A549 (cell line): ENCODE results near the gene BCR. TPM values are rescaled to one million over a fixed set of nuclear protein-coding genes. Genes with fewer than 3 reads are reported as not detected.

Source experiments
- ATAC-seq, 2 experiments: fragments of 200-7000 bp in 1 of 2; fragments of >200 bp in 1 of 2; cut with Nextera tagmentation in 1 of 2; cut with Tn5 transposase in 1 of 2; 3 replicates each; pipeline versions ENCODE4 v1.8.0 to v1.9.1; 2018 to 2020; ENCODE audit warnings: mild to moderate bottlenecking in 1 of 2, moderate library complexity in 1 of 2
- CTCF ChIA-PET: fragments of 300-600 bp; sonication (Branson Sonifier 250); formaldehyde crosslinking; extraction: SDS; loops from one replicate; lab custom pipeline; 2021; ENCODE audit warnings: antibody characterized with exemption, inconsistent platforms; lab: Yijun Ruan, JAX
- POLR2A ChIA-PET: fragments of 350-600 bp; formaldehyde crosslinking; extraction: SDS; loops from one replicate; lab custom pipeline; 2021; ENCODE audit warnings: antibody characterized with exemption, inconsistent platforms; lab: Yijun Ruan, JAX
- DNase-seq, 2 experiments: peaks; one replicate each; pipeline versions ENCODE4 v3.0.0 to v3.0.0-alpha.2; 2011 to 2016; ENCODE audit warnings: low read depth in 1 of 2, low spot score in 1 of 2
- FAIRE-seq: peaks from 2 replicates; lab custom pipeline; 2011; peaks lifted over from hg19 to GRCh38; lab: Jason Lieb, UNC
- H3K27ac ChIP-seq, 2 experiments: fragments of >200 bp; sonication (Bioruptor Twin); formaldehyde crosslinking; 3 replicates each; pipeline ENCODE4 v1.5.1; 2016 to 2017
- H3K4me1 ChIP-seq: fragments of >200 bp; sonication (Bioruptor Twin); formaldehyde crosslinking; 3 replicates; pipeline ENCODE4 v1.6.1; 2016
- H3K4me2 ChIP-seq: fragments of >200 bp; sonication (Bioruptor Twin); formaldehyde crosslinking; 3 replicates; pipeline ENCODE4 v1.6.1; 2016
- H3K4me3 ChIP-seq: fragments of >200 bp; sonication (Bioruptor Twin); formaldehyde crosslinking; 3 replicates; pipeline ENCODE4 v1.5.1; 2016
- H3K9me3 ChIP-seq: fragments of >200 bp; sonication (Bioruptor Twin); formaldehyde crosslinking; 3 replicates; pipeline ENCODE4 v1.6.1; 2016
- BCL3 ChIP-seq: fragments of >200 bp; sonication (Bioruptor Twin); formaldehyde crosslinking; IDR thresholded peaks from 3 replicates; pipeline ENCODE4 v1.6.1; 2016
- CBX8 ChIP-seq: fragments of 200-600 bp; sonication (generic); IDR thresholded peaks from 2 replicates; pipeline ENCODE4 v1.6.1; 2016
- CHD2 ChIP-seq: fragments of 150-350 bp; IDR thresholded peaks from 2 replicates; pipeline ENCODE4 v1.6.1; 2014; ENCODE audit warnings: low read length; ENCODE audit not compliant: partially characterized antibody
- EHF ChIP-seq: fragments of 250-450 bp; sonication (Bioruptor Pico); IDR thresholded peaks from 2 replicates; pipeline ENCODE4 v1.5.0; 2020; ENCODE audit warnings: mild to moderate bottlenecking
- EP300 ChIP-seq, 2 experiments: fragments of >200 bp; sonication (Bioruptor Twin); formaldehyde crosslinking; IDR thresholded peaks; 2 replicates in 1 of 2; 3 replicates in 1 of 2; pipeline ENCODE4 v1.6.1; 2016 to 2017
- ESRRA ChIP-seq: fragments of 150-350 bp; IDR thresholded peaks from 2 replicates; pipeline ENCODE4 v1.6.1; 2014; ENCODE audit warnings: mild to moderate bottlenecking, low read length, borderline replicate concordance
- FOSL2 ChIP-seq, 2 experiments: fragments of 450-650 bp in 1 of 2; fragments of >200 bp in 1 of 2; sonication (Bioruptor Twin) in 1 of 2; formaldehyde crosslinking; IDR thresholded peaks; 2 replicates each; pipeline versions ENCODE4 v1.5.0 to v1.6.1; 2016 to 2020; ENCODE audit warnings: mild to moderate bottlenecking in 1 of 2, moderate library complexity in 1 of 2
- FOXS1 ChIP-seq: fragments of 250-450 bp; sonication (Bioruptor Pico); IDR thresholded peaks from 2 replicates; pipeline ENCODE4 v1.5.0; 2020; ENCODE audit warnings: mild to moderate bottlenecking, moderate library complexity
- HOXA7 ChIP-seq: fragments of 250-450 bp; sonication (Bioruptor Pico); IDR thresholded peaks from 2 replicates; pipeline ENCODE4 v1.5.0; 2020; ENCODE audit warnings: mild to moderate bottlenecking, moderate library complexity
- JUN ChIP-seq, 2 experiments: fragments of >200 bp; sonication (Bioruptor Twin); formaldehyde crosslinking; IDR thresholded peaks; 2 replicates in 1 of 2; 3 replicates in 1 of 2; pipeline ENCODE4 v1.6.1; 2016 to 2017
- JUNB ChIP-seq: fragments of >200 bp; sonication (Bioruptor Twin); formaldehyde crosslinking; IDR thresholded peaks from 2 replicates; pipeline ENCODE4 v1.6.1; 2016
- KDM1A ChIP-seq: fragments of 200-600 bp; sonication (generic); IDR thresholded peaks from 2 replicates; pipeline ENCODE4 v1.6.1; 2016; ENCODE audit warnings: low read depth, mild to moderate bottlenecking
- MAFK ChIP-seq: fragments of 450-650 bp; IDR thresholded peaks from 2 replicates; pipeline ENCODE4 v1.6.1; 2014; ENCODE audit not compliant: partially characterized antibody
- MAX ChIP-seq: IDR thresholded peaks from 2 replicates; pipeline ENCODE4 v1.6.1; 2012
- PBX3 ChIP-seq: IDR thresholded peaks from 2 replicates; pipeline ENCODE4 v1.6.1; 2012
- PHF8 ChIP-seq: fragments of 200-600 bp; sonication (generic); IDR thresholded peaks from 2 replicates; pipeline ENCODE4 v1.6.1; 2016; ENCODE audit warnings: low read depth, mild to moderate bottlenecking, antibody characterized with exemption, moderate library complexity, borderline replicate concordance
- POLR2A ChIP-seq: IDR thresholded peaks from 2 replicates; pipeline ENCODE4 v1.6.1; 2012; ENCODE audit warnings: mild to moderate bottlenecking, low read length
- RCOR1 ChIP-seq: fragments of 150-350 bp; IDR thresholded peaks from 2 replicates; pipeline ENCODE4 v1.6.1; 2014; ENCODE audit warnings: antibody characterized with exemption, low read length, low read depth
- REST ChIP-seq: fragments of 200-600 bp; sonication (generic); IDR thresholded peaks from 2 replicates; pipeline ENCODE4 v1.6.1; 2016; ENCODE audit warnings: antibody characterized with exemption, mild to moderate bottlenecking, moderate library complexity
- RNF2 ChIP-seq: fragments of 200-600 bp; sonication (generic); IDR thresholded peaks from 2 replicates; pipeline ENCODE4 v1.6.1; 2016; ENCODE audit warnings: low read depth, mild to moderate bottlenecking, antibody characterized with exemption, moderate library complexity, borderline replicate concordance
- TP53 ChIP-seq: fragments of 250-450 bp; sonication (Bioruptor Pico); IDR thresholded peaks from 2 replicates; pipeline ENCODE4 v1.5.0; 2021; ENCODE audit warnings: mild to moderate bottlenecking, moderate library complexity
- ZC3H11A ChIP-seq: fragments of 450-650 bp; IDR thresholded peaks from 2 replicates; pipeline ENCODE4 v1.6.1; 2014; ENCODE audit warnings: antibody characterized with exemption, mild to moderate bottlenecking
- WGBS: methylation state at CpG from one replicate; pipeline ENCODE4 v1.1.6; 2017; ENCODE audit errors: missing lambda C conversion rate; 5-methylcytosine and 5-hydroxymethylcytosine counted together
- polyA plus RNA-seq, 4 experiments: library from polyadenylated mRNA; depleted of rRNA in 3 of 4; stranded (reverse); fragments of >200 nt; fragmentation: RNase III in 1 of 4; extraction: RNeasy Plus Mini Kit Qiagen cat#74134 plus additional on column Dnase treatment in 1 of 4; gene quantifications; 2 replicates in 3 of 4; 3 replicates in 1 of 4; pipeline ENCODE4 v1.2.3, GENCODE V29; 2011 to 2017

BCR gene
- polyA plus RNA-seq, 2 of the 4 experiments (the other 2 are of a cell fraction): 14.7 to 16.4 TPM

GRCh38 chr22:23220485-23221350 lies 40.4 kb downstream of the BCR start:
- POLR2A ChIA-PET: no interaction called here
- no peak for TF ChIP-seq FOSL2 (IDR thresholded peaks at IDR 0.05)
- TF ChIP-seq FOSL2 (CRISPR knock-in tag; IDR thresholded peaks at IDR 0.05): no peak
- no peak for TF ChIP-seq POLR2A
- TF ChIP-seq HOXA7 (CRISPR knock-in tag): no peak
- TF ChIP-seq CHD2: no peak
- TF ChIP-seq MAFK: no peak
- TF ChIP-seq MAX: no peak
- no peak for TF ChIP-seq EP300 (IDR thresholded peaks at IDR 0.05)
- no peak for TF ChIP-seq KDM1A
- TF ChIP-seq TP53: no peak
- TF ChIP-seq JUNB: no peak
- no peak for TF ChIP-seq PBX3
- TF ChIP-seq ZC3H11A: no peak
- TF ChIP-seq PHF8: no peak
- TF ChIP-seq JUN (IDR thresholded peaks at IDR 0.05): no peak
- TF ChIP-seq ESRRA: no peak
- no peak for TF ChIP-seq RCOR1
- TF ChIP-seq FOXS1 (CRISPR knock-in tag): no peak
- TF ChIP-seq EHF (CRISPR knock-in tag): no peak
- TF ChIP-seq, all 56 proteins: peak for 0
- no peak for DNase-seq
- CTCF ChIA-PET: no interaction called here
- Histone ChIP-seq H3K9me3 (no peaks in the 10 kb centered on the region), H3K27ac (no peak overlapping the region), H3K4me2 (no peak overlapping the region), H3K4me3 (no peak overlapping the region), H3K4me1 (peaks cover 39% of the 10 kb centered on the region)
- ATAC-seq: no peak
- 86% methylated on average over 11 of the region's 11 CpGs for WGBS
- FAIRE-seq: no peak

- no peak overlapping the region for H3K27ac ChIP-seq
- ATAC-seq: no peak
- H3K4me1 ChIP-seq: peaks cover 46% of the 10 kb centered on the region
- no peak overlapping the region for H3K4me2 ChIP-seq
- CTCF ChIA-PET: no interaction called here
- FAIRE-seq: no peak
- H3K9me3 ChIP-seq: no peaks in the 10 kb centered on the region
- TF ChIP-seq RNF2 (no peak), CBX8 (no peak), BCL3 (no peak), JUNB (no peak), REST (no peak)
- POLR2A ChIA-PET: no interaction called here
- DNase-seq: no peak
- 95% methylated on average over 2 of the region's 3 CpGs for WGBS
- H3K4me3 ChIP-seq: no peak overlapping the region
Measured at GRCh38 chr22:23221351-23221804, 41.1 kb downstream of the BCR start.
